IMR-90 (cell line): Measurements from ENCODE around the gene AGAP1. TPM values are rescaled to one million over a fixed set of nuclear protein-coding genes. Genes with fewer than 3 reads are reported as not detected.

Experiments
- ATAC-seq: fragments of 200-7000 bp; cut with Tn5 transposase; 2 replicates; pipeline ENCODE4 v1.9.1; 2020; ENCODE audit warnings: low read depth, mild to moderate bottlenecking, moderate library complexity
- BruUV-seq: library from RNA; stranded (reverse); fragments of 400-500 nt; replicated peaks from 2 replicates; lab custom pipeline; 2021; lab: Mats Ljungman, UMichigan
- CTCF ChIA-PET: fragments of 300-600 bp; formaldehyde crosslinking; extraction: SDS; loops from one replicate; lab custom pipeline; 2021; ENCODE audit warnings: antibody characterized with exemption; lab: Yijun Ruan, JAX
- POLR2A ChIA-PET: fragments of 300-600 bp; sonication (Branson Sonifier 250); formaldehyde crosslinking; loops from one replicate; lab custom pipeline; 2022; ENCODE audit warnings: antibody characterized with exemption; ENCODE audit not compliant: unreplicated experiment; lab: Charles Lee
- DNase-seq: peaks from one replicate; pipeline ENCODE4 v3.0.0; 2013
- H2AFZ ChIP-seq: replicated peaks from 2 replicates; pipeline ENCODE3; 2013; ENCODE audit warnings: low read length, mild to moderate bottlenecking; ENCODE audit not compliant: poor library complexity
- H2AK5ac ChIP-seq: 2 replicates; pipeline ENCODE4 v1.6.1; 2013; ENCODE audit warnings: low read depth, low read length, inconsistent platforms
- H2AK9ac ChIP-seq: replicated peaks from 2 replicates; pipeline ENCODE3; 2013; ENCODE audit warnings: mild to moderate bottlenecking, low read depth, low read length, moderate library complexity; ENCODE audit not compliant: poor library complexity
- H2BK120ac ChIP-seq: 2 replicates; pipeline ENCODE4 v1.6.1; 2013; ENCODE audit warnings: low read depth, low read length, inconsistent platforms
- H2BK15ac ChIP-seq: 3 replicates; pipeline ENCODE4 v1.6.1; 2013; ENCODE audit warnings: low read depth, low read length, inconsistent platforms
- H2BK20ac ChIP-seq: 2 replicates; pipeline ENCODE4 v1.6.1; 2013; ENCODE audit warnings: low read depth, mild to moderate bottlenecking, inconsistent platforms, low read length, moderate library complexity
- H2BK5ac ChIP-seq: 2 replicates; pipeline ENCODE4 v1.6.1; 2013; ENCODE audit warnings: mild to moderate bottlenecking, low read depth, low read length, inconsistent platforms; ENCODE audit not compliant: poor library complexity, severe bottlenecking
- H3K14ac ChIP-seq: replicated peaks from 2 replicates; pipeline ENCODE4 v1.6.1; 2013; ENCODE audit warnings: low read depth, low read length, inconsistent platforms
- H3K18ac ChIP-seq: 2 replicates; pipeline ENCODE4 v1.6.1; 2013; ENCODE audit warnings: low read depth, low read length, control low read depth
- H3K23ac ChIP-seq: 2 replicates; pipeline ENCODE4 v1.6.1; 2013; ENCODE audit warnings: low read depth, low read length, inconsistent platforms
- H3K27ac ChIP-seq: 2 replicates; pipeline ENCODE4 v1.5.1; 2013; ENCODE audit warnings: mild to moderate bottlenecking, control low read depth, low read length; ENCODE audit not compliant: insufficient read depth
- H3K27me3 ChIP-seq: 2 replicates; pipeline ENCODE4 v1.6.1; 2013; ENCODE audit warnings: low read length; ENCODE audit not compliant: control insufficient read depth, insufficient read depth
- H3K36me3 ChIP-seq: 2 replicates; pipeline ENCODE4 v1.6.1; 2013; ENCODE audit warnings: low read length, mixed read lengths; ENCODE audit not compliant: control insufficient read depth, insufficient read depth
- H3K4ac ChIP-seq: 2 replicates; pipeline ENCODE4 v1.6.1; 2013; ENCODE audit warnings: low read depth, low read length, inconsistent platforms
- H3K4me1 ChIP-seq: 2 replicates; pipeline ENCODE4 v1.6.1; 2013; ENCODE audit warnings: low read length, mixed read lengths; ENCODE audit not compliant: control insufficient read depth, insufficient read depth
- H3K4me2 ChIP-seq: 2 replicates; pipeline ENCODE4 v1.6.1; 2013; ENCODE audit warnings: low read depth, mild to moderate bottlenecking, control low read depth, low read length, moderate library complexity
- H3K4me3 ChIP-seq: 2 replicates; pipeline ENCODE4 v1.5.1; 2013; ENCODE audit warnings: low read depth, mild to moderate bottlenecking, control low read depth, low read length, moderate library complexity; ENCODE audit not compliant: insufficient read depth
- H3K56ac ChIP-seq: 2 replicates; pipeline ENCODE4 v1.6.1; 2013; ENCODE audit warnings: low read length, inconsistent platforms; ENCODE audit not compliant: insufficient read depth; ENCODE audit errors: extremely low read depth
- H3K79me1 ChIP-seq, 2 experiments: 2 replicates each; pipeline ENCODE4 v1.6.1; 2013; ENCODE audit warnings: low read length in 2 of 2, inconsistent platforms in 1 of 2, low read depth in 1 of 2
- H3K9ac ChIP-seq: 2 replicates; pipeline ENCODE4 v1.6.1; 2013; ENCODE audit warnings: low read depth, low read length, control low read depth
- H3K9me1 ChIP-seq: 2 replicates; pipeline ENCODE4 v1.6.1; 2013; ENCODE audit warnings: low read length, inconsistent platforms; ENCODE audit not compliant: insufficient read depth
- H3K9me3 ChIP-seq: 2 replicates; pipeline ENCODE4 v1.6.1; 2013; ENCODE audit warnings: low read length; ENCODE audit not compliant: control insufficient read depth, insufficient read depth
- H4K20me1 ChIP-seq: 2 replicates; pipeline ENCODE4 v1.6.1; 2013; ENCODE audit warnings: low read length, inconsistent platforms; ENCODE audit not compliant: insufficient read depth
- H4K5ac ChIP-seq: 2 replicates; pipeline ENCODE4 v1.6.1; 2013; ENCODE audit warnings: mild to moderate bottlenecking, low read depth, low read length, control low read depth
- H4K8ac ChIP-seq, 2 experiments: 2 replicates each; pipeline ENCODE4 v1.6.1; 2013; ENCODE audit warnings: low read depth in 2 of 2, low read length in 2 of 2, control low read depth in 1 of 2, inconsistent platforms in 1 of 2
- H4K91ac ChIP-seq: 2 replicates; pipeline ENCODE4 v1.6.1; 2013; ENCODE audit warnings: low read depth, low read length, inconsistent platforms; ENCODE audit not compliant: insufficient read depth
- BHLHE40 ChIP-seq: fragments of 150-350 bp; IDR thresholded peaks from 2 replicates; pipeline ENCODE4 v1.6.1; 2016; ENCODE audit warnings: mild to moderate bottlenecking, low read depth, low read length
- CHD1 ChIP-seq: IDR thresholded peaks from 2 replicates; pipeline ENCODE4 v1.6.1; 2012; ENCODE audit warnings: low read depth, low read length, improper control_type of control experiment
- WGBS, 2 experiments: methylation state at CpG; one replicate each; pipeline versions ENCODE4 v1.1.5 to v1.1.7; 2013; ENCODE audit warnings: missing lambda C conversion rate in 2 of 2; ENCODE audit not compliant: insufficient read length in 1 of 2; ENCODE audit errors: extremely low coverage in 2 of 2; 5-methylcytosine and 5-hydroxymethylcytosine counted together
- dilution Hi-C: fragments of 300-500 bp; cut with HindIII; formaldehyde crosslinking; loops from one replicate; pipeline ENCODE4 v1.14.3; 2018; ENCODE audit warnings: low sequenced_read_pairs; ENCODE audit not compliant: unreplicated experiment
- in situ Hi-C: fragments of 300-500 bp; cut with MboI; formaldehyde crosslinking; loops from 3 replicates; pipeline ENCODE4 v1.14.3; 2019; ENCODE audit warnings: low sequenced_read_pairs, inconsistent platforms, mixed read lengths
- intact Hi-C: fragments of 100-400 bp; cut with micrococcal nuclease; formaldehyde crosslinking; loops from 2 replicates; pipeline ENCODE4 v1.10.0; 2022
- polyA plus RNA-seq, 3 experiments: library from polyadenylated mRNA; depleted of rRNA; stranded (reverse); fragments of >200 nt; gene quantifications; 2 replicates each; pipeline ENCODE4 v1.2.3, GENCODE V29; 2012; ENCODE audit warnings: low replicate concordance in 1 of 3
- total RNA-seq: library from RNA; depleted of rRNA; stranded (reverse); fragments of >200 nt; gene quantifications from 2 replicates; pipeline ENCODE4 v1.2.3, GENCODE V29; 2012

The AGAP1 gene
- total and polyA plus RNA-seq, 2 of the 4 experiments (the other 2 are of a cell fraction), result 15.1 to 16.4 TPM

DNA sequence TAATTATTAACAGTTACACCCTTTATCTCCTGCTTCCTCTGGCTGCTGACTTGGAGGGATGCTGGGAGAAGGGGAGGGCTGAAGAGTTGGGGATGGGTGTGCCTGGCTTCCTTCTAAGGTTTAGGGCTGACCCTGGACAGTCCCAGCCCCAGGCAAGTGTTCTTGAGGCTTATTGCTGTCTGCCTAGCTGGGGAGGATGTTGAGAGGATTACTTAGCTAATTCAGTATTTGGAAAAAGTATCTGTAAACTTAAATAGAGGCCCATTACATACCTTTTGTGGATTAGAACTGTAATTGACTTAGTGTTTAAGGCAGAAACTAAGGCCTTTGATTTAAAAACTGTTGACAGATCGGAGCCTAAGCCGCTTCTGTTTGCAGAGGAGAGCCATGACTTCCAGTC lies 67.6 kb downstream of the AGAP1 start:
- Histone ChIP-seq H3K4ac (no peak overlapping the region), H4K5ac (no peak overlapping the region), H3K4me3 (no peak overlapping the region), H2BK20ac (no peak overlapping the region), H2AK5ac (no peak overlapping the region), H3K9ac (no peak overlapping the region), H2AK9ac (no peak overlapping the region), H2BK15ac (no peak overlapping the region), H2BK120ac (no peak overlapping the region), H4K91ac (no peak overlapping the region), H3K27ac (no peak overlapping the region), H3K14ac (no peak overlapping the region), H3K27me3 (no peaks in the 10 kb centered on the region), H3K56ac (no peak overlapping the region), H4K8ac (no peak overlapping the region), H3K23ac (no peak overlapping the region), H3K9me1 (peaks cover 7% of the 10 kb centered on the region; the same call in 1 of the 2 replicates), H2AFZ (no peak overlapping the region), H2BK5ac (no peak overlapping the region), H3K79me1 (peaks cover 44 to 69% of the 10 kb centered on the region in 2 experiments), H3K36me3 (no peaks in the 10 kb centered on the region), H4K20me1 (peaks cover 71% of the 10 kb centered on the region), H3K18ac (no peak overlapping the region), H3K4me1 (peaks cover 9% of the 10 kb centered on the region), H3K4me2 (no peak overlapping the region), H3K9me3 (no peaks in the 10 kb centered on the region)
- DNase-seq (no peak), ATAC-seq (no peak)
- BruUV-seq, result no TSS peak
- intact Hi-C loops (no loop called here), in situ Hi-C loops (no loop called here), dilution Hi-C loops (no loop called here)
- WGBS, 2 experiments, result no CpG with 5 or more reads among the region's 2 CpGs
- CTCF ChIA-PET, result no interaction called here
- TF ChIP-seq CHD1, result no peak
- TF ChIP-seq BHLHE40, result no peak
- POLR2A ChIA-PET, result no interaction called here
